WTC11 (cell line): Measurements from ENCODE around the gene GSTO2. TPM values are rescaled to one million over a fixed set of nuclear protein-coding genes. Genes with fewer than 3 reads are reported as not detected.

Experiments used
- ATAC-seq: fragments of 200-7000 bp; cut with Tn5 transposase; 2 replicates; pipeline ENCODE4 v1.10.0; 2021; ENCODE audit warnings: mild to moderate bottlenecking, moderate library complexity
- CTCF ChIA-PET: fragments of 300-600 bp; sonication (Branson Sonifier 250); formaldehyde crosslinking; loops from one replicate; lab custom pipeline; 2021; ENCODE audit warnings: antibody characterized with exemption; lab: Charles Lee
- POLR2A ChIA-PET: fragments of 350-600 bp; sonication (Branson Sonifier 250); formaldehyde crosslinking; loops from one replicate; lab custom pipeline; 2021; ENCODE audit warnings: antibody characterized with exemption; lab: Charles Lee
- DNase-seq: peaks from one replicate; pipeline ENCODE4 v3.0.0; 2021; ENCODE audit warnings: low spot score
- H3K27ac Mint-ChIP-seq: 2 replicates; pipeline ENCODE4 v1.8.0; 2021; ENCODE audit warnings: mixed read lengths
- H3K27me3 Mint-ChIP-seq: 2 replicates; pipeline ENCODE4 v1.8.0; 2021; ENCODE audit warnings: low read depth, mild to moderate bottlenecking, moderate library complexity, mixed read lengths
- H3K36me3 Mint-ChIP-seq: 2 replicates; pipeline ENCODE4 v1.8.0; 2021; ENCODE audit warnings: mixed read lengths
- H3K4me1 Mint-ChIP-seq: 2 replicates; pipeline ENCODE4 v1.8.0; 2022; ENCODE audit warnings: mixed read lengths
- H3K4me3 Mint-ChIP-seq: 2 replicates; pipeline ENCODE4 v1.8.0; 2021; ENCODE audit warnings: mild to moderate bottlenecking, moderate library complexity, mixed read lengths
- H3K9me3 Mint-ChIP-seq: 2 replicates; pipeline ENCODE4 v1.8.0; 2021; ENCODE audit warnings: mixed read lengths
- FOXK1 ChIP-seq: sonication (generic); formaldehyde crosslinking; IDR thresholded peaks from 2 replicates; pipeline ENCODE4 v1.8.0; 2022; ENCODE audit warnings: mild to moderate bottlenecking, moderate library complexity, missing genetic modification reagents
- MXD4 ChIP-seq: fragments of 250-450 bp; sonication (Bioruptor Pico); IDR thresholded peaks from 2 replicates; pipeline ENCODE4 v1.8.0; 2021; ENCODE audit warnings: mild to moderate bottlenecking, moderate library complexity, borderline replicate concordance
- NR2C2 ChIP-seq: sonication (generic); formaldehyde crosslinking; IDR thresholded peaks from 2 replicates; pipeline ENCODE4 v1.8.0; 2022; ENCODE audit warnings: mild to moderate bottlenecking, missing genetic modification reagents
- OVOL2 ChIP-seq: fragments of 250-450 bp; sonication (Bioruptor Pico); IDR thresholded peaks from 2 replicates; pipeline ENCODE4 v1.9.0; 2021; ENCODE audit warnings: mild to moderate bottlenecking, borderline replicate concordance
- SMAD3 ChIP-seq: sonication (generic); formaldehyde crosslinking; IDR thresholded peaks from 2 replicates; pipeline ENCODE4 v1.8.0; 2022; ENCODE audit warnings: missing genetic modification reagents, mild to moderate bottlenecking, borderline replicate concordance
- SOX15 ChIP-seq: fragments of 250-450 bp; sonication (Bioruptor Pico); IDR thresholded peaks from 2 replicates; pipeline ENCODE4 v1.9.0; 2021; ENCODE audit warnings: mild to moderate bottlenecking
- SP1 ChIP-seq: sonication (generic); formaldehyde crosslinking; conservative IDR thresholded peaks from 2 replicates; pipeline ENCODE4 v1.8.1; 2022; ENCODE audit warnings: missing genetic modification reagents
- TEAD4 ChIP-seq: sonication (generic); formaldehyde crosslinking; IDR thresholded peaks from 2 replicates; pipeline ENCODE4 v1.8.0; 2022; ENCODE audit warnings: mild to moderate bottlenecking, missing genetic modification reagents
- ZBTB21 ChIP-seq: sonication (generic); formaldehyde crosslinking; IDR thresholded peaks from 2 replicates; pipeline ENCODE4 v1.8.1; 2023; ENCODE audit warnings: mild to moderate bottlenecking, missing genetic modification reagents, borderline replicate concordance
- ZNF232 ChIP-seq: sonication (generic); formaldehyde crosslinking; IDR thresholded peaks from 2 replicates; pipeline ENCODE4 v1.8.0; 2022; ENCODE audit warnings: mild to moderate bottlenecking, missing genetic modification reagents
- ZNF396 ChIP-seq: fragments of 250-450 bp; sonication (Bioruptor Pico); IDR thresholded peaks from 2 replicates; pipeline ENCODE4 v1.8.0; 2021; ENCODE audit warnings: mild to moderate bottlenecking, moderate library complexity, borderline replicate concordance
- total RNA-seq: library from RNA; stranded (reverse); gene quantifications from 3 replicates; pipeline ENCODE4 v1.2.3, GENCODE V29; 2021
- TF ChIP-seq, protein P1 (sequence below): fragments of 250-450 bp; sonication (Bioruptor Pico); IDR thresholded peaks from 2 replicates; pipeline ENCODE4 v2.1.2; 2022; ENCODE audit warnings: mild to moderate bottlenecking, moderate library complexity
- TF ChIP-seq, protein P2 (sequence below): sonication (generic); formaldehyde crosslinking; IDR thresholded peaks from 2 replicates; pipeline ENCODE4 v1.8.1; 2023; ENCODE audit warnings: mild to moderate bottlenecking, missing genetic modification reagents, moderate library complexity
- TF ChIP-seq, protein P3 (sequence below): sonication (generic); formaldehyde crosslinking; IDR thresholded peaks from 2 replicates; pipeline ENCODE4 v1.8.0; 2022; ENCODE audit warnings: mild to moderate bottlenecking, missing genetic modification reagents
- TF ChIP-seq, protein P4 (sequence below): sonication (generic); formaldehyde crosslinking; IDR thresholded peaks from 2 replicates; pipeline ENCODE4 v1.8.0; 2022; ENCODE audit warnings: mild to moderate bottlenecking, missing genetic modification reagents
- TF ChIP-seq, protein P5 (sequence below): sonication (generic); formaldehyde crosslinking; conservative IDR thresholded peaks from 2 replicates; pipeline ENCODE4 v1.8.1; 2023; ENCODE audit warnings: mild to moderate bottlenecking, low read depth, missing genetic modification reagents, moderate library complexity
- TF ChIP-seq, protein P6 (sequence below): sonication (generic); formaldehyde crosslinking; IDR thresholded peaks from 2 replicates; pipeline ENCODE4 v1.8.0; 2023; ENCODE audit warnings: missing genetic modification reagents, mild to moderate bottlenecking, borderline replicate concordance
- TF ChIP-seq, protein P7 (sequence below): sonication (generic); formaldehyde crosslinking; IDR thresholded peaks from 2 replicates; pipeline ENCODE4 v1.8.1; 2023; ENCODE audit warnings: mild to moderate bottlenecking, moderate library complexity, missing genetic modification reagents

The GSTO2 gene
- total RNA-seq, 1 experiment from 2014 or later: 10.7 TPM

DNA sequence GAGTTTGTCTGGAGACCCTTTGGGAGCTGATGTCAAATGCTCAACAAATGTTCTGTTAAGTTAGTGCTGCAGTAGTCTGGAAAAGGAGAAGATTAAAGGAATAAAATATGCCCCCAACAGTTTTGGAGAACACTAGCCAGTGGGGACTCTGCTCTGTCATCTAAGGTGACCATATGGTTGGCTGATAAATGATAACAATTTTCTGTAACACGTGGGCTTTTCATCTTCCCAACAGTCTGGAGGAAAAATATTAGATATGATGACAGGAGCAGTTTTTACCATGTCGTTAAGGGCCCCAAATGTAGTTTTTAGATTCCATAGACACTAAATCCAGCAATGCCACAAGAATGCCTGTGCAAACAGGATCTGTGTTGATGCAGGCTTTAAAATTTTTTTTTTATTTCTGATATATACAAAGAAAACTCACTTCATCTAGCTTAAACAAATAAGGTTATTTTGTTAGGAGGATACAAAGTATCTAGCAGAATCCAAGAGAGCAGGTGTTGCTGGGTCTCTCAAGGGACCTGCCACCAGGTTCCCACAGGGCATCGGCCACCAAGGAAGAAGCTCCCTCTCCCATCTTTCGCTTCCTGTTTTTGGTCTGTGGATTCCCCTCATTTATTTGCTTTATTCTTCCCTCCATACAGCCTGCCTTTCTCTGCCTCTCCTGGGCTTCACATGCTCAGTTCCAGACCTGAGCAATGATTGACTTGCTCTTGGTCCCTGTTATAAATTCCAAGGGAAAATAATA lies 78.5 kb downstream of the GSTO2 start:
- Mint-ChIP-seq H3K9me3 (no peaks in the 10 kb centered on the region), H3K27ac (no peak overlapping the region), H3K36me3 (no peaks in the 10 kb centered on the region), H3K27me3 (peaks cover 4% of the 10 kb centered on the region), H3K4me3 (no peak overlapping the region), H3K4me1 (peaks cover 11% of the 10 kb centered on the region)
- ATAC-seq (no peak), DNase-seq (no peak)
- ChIA-PET CTCF (interaction anchor here (1.9 to 2.1 kb wide), 2 partner anchors 41 to 73 kb away, joined by 7 to 10 read pairs; no protein-coding TSS in a partner anchor), POLR2A (no interaction called here)
- TF ChIP-seq ZBTB21 (CRISPR knock-in tag): no peak
- TF ChIP-seq, protein P1, sequence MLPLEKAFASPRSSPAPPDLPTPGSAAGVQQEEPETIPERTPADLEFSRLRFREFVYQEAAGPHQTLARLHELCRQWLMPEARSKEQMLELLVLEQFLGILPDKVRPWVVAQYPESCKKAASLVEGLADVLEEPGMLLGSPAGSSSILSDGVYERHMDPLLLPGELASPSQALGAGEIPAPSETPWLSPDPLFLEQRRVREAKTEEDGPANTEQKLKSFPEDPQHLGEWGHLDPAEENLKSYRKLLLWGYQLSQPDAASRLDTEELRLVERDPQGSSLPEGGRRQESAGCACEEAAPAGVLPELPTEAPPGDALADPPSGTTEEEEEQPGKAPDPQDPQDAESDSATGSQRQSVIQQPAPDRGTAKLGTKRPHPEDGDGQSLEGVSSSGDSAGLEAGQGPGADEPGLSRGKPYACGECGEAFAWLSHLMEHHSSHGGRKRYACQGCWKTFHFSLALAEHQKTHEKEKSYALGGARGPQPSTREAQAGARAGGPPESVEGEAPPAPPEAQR (CRISPR knock-in tag): no peak
- no peak for TF ChIP-seq ZNF396 (CRISPR knock-in tag)
- TF ChIP-seq, protein P2, sequence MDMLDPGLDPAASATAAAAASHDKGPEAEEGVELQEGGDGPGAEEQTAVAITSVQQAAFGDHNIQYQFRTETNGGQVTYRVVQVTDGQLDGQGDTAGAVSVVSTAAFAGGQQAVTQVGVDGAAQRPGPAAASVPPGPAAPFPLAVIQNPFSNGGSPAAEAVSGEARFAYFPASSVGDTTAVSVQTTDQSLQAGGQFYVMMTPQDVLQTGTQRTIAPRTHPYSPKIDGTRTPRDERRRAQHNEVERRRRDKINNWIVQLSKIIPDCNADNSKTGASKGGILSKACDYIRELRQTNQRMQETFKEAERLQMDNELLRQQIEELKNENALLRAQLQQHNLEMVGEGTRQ (CRISPR knock-in tag): no peak
- no peak for TF ChIP-seq SP1 (CRISPR knock-in tag)
- TF ChIP-seq ZNF232 (CRISPR knock-in tag): no peak
- TF ChIP-seq, protein P3, sequence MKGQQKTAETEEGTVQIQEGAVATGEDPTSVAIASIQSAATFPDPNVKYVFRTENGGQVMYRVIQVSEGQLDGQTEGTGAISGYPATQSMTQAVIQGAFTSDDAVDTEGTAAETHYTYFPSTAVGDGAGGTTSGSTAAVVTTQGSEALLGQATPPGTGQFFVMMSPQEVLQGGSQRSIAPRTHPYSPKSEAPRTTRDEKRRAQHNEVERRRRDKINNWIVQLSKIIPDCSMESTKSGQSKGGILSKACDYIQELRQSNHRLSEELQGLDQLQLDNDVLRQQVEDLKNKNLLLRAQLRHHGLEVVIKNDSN (CRISPR knock-in tag): no peak
- TF ChIP-seq, protein P4, sequence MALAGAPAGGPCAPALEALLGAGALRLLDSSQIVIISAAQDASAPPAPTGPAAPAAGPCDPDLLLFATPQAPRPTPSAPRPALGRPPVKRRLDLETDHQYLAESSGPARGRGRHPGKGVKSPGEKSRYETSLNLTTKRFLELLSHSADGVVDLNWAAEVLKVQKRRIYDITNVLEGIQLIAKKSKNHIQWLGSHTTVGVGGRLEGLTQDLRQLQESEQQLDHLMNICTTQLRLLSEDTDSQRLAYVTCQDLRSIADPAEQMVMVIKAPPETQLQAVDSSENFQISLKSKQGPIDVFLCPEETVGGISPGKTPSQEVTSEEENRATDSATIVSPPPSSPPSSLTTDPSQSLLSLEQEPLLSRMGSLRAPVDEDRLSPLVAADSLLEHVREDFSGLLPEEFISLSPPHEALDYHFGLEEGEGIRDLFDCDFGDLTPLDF (CRISPR knock-in tag): no peak
- TF ChIP-seq, protein P5, sequence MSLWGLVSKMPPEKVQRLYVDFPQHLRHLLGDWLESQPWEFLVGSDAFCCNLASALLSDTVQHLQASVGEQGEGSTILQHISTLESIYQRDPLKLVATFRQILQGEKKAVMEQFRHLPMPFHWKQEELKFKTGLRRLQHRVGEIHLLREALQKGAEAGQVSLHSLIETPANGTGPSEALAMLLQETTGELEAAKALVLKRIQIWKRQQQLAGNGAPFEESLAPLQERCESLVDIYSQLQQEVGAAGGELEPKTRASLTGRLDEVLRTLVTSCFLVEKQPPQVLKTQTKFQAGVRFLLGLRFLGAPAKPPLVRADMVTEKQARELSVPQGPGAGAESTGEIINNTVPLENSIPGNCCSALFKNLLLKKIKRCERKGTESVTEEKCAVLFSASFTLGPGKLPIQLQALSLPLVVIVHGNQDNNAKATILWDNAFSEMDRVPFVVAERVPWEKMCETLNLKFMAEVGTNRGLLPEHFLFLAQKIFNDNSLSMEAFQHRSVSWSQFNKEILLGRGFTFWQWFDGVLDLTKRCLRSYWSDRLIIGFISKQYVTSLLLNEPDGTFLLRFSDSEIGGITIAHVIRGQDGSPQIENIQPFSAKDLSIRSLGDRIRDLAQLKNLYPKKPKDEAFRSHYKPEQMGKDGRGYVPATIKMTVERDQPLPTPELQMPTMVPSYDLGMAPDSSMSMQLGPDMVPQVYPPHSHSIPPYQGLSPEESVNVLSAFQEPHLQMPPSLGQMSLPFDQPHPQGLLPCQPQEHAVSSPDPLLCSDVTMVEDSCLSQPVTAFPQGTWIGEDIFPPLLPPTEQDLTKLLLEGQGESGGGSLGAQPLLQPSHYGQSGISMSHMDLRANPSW (CRISPR knock-in tag): no peak
- TF ChIP-seq, protein P6, sequence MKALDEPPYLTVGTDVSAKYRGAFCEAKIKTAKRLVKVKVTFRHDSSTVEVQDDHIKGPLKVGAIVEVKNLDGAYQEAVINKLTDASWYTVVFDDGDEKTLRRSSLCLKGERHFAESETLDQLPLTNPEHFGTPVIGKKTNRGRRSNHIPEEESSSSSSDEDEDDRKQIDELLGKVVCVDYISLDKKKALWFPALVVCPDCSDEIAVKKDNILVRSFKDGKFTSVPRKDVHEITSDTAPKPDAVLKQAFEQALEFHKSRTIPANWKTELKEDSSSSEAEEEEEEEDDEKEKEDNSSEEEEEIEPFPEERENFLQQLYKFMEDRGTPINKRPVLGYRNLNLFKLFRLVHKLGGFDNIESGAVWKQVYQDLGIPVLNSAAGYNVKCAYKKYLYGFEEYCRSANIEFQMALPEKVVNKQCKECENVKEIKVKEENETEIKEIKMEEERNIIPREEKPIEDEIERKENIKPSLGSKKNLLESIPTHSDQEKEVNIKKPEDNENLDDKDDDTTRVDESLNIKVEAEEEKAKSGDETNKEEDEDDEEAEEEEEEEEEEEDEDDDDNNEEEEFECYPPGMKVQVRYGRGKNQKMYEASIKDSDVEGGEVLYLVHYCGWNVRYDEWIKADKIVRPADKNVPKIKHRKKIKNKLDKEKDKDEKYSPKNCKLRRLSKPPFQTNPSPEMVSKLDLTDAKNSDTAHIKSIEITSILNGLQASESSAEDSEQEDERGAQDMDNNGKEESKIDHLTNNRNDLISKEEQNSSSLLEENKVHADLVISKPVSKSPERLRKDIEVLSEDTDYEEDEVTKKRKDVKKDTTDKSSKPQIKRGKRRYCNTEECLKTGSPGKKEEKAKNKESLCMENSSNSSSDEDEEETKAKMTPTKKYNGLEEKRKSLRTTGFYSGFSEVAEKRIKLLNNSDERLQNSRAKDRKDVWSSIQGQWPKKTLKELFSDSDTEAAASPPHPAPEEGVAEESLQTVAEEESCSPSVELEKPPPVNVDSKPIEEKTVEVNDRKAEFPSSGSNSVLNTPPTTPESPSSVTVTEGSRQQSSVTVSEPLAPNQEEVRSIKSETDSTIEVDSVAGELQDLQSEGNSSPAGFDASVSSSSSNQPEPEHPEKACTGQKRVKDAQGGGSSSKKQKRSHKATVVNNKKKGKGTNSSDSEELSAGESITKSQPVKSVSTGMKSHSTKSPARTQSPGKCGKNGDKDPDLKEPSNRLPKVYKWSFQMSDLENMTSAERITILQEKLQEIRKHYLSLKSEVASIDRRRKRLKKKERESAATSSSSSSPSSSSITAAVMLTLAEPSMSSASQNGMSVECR (CRISPR knock-in tag): no peak
- TF ChIP-seq SMAD3 (CRISPR knock-in tag): no peak

DNA sequence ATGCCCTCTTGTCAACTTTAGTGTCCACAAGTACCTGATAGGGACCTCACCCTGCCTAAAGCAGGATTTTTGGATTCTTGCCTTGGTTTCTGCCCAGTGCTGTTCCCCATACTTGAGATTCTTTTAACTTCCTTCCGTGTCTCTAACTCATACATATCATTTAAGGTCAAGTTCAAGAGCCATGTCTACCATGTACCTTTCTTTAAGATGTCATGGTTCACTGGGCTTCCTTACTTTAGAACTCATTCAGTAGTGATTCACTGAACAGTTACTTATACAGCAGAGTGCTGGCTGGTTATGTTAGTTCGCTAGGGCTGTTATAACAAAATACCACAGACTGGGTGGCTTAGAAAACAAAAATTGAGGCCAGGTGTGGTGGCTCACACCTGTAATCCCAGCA lies 79.6 kb downstream of the GSTO2 start:
- ATAC-seq: no peak
- H3K9me3 Mint-ChIP-seq: no peaks in the 10 kb centered on the region
- POLR2A ChIA-PET: no interaction called here
- TF ChIP-seq MXD4 (CRISPR knock-in tag) (no peak), NR2C2 (CRISPR knock-in tag) (no peak), SOX15 (CRISPR knock-in tag) (no peak), FOXK1 (CRISPR knock-in tag) (no peak), TEAD4 (CRISPR knock-in tag) (no peak), OVOL2 (CRISPR knock-in tag) (no peak)
- TF ChIP-seq, protein P7, sequence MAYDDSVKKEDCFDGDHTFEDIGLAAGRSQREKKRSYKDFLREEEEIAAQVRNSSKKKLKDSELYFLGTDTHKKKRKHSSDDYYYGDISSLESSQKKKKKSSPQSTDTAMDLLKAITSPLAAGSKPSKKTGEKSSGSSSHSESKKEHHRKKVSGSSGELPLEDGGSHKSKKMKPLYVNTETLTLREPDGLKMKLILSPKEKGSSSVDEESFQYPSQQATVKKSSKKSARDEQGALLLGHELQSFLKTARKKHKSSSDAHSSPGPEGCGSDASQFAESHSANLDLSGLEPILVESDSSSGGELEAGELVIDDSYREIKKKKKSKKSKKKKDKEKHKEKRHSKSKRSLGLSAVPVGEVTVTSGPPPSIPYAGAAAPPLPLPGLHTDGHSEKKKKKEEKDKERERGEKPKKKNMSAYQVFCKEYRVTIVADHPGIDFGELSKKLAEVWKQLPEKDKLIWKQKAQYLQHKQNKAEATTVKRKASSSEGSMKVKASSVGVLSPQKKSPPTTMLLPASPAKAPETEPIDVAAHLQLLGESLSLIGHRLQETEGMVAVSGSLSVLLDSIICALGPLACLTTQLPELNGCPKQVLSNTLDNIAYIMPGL (CRISPR knock-in tag): no peak
- TF ChIP-seq, all 79 proteins: peak for 0
- no peak for DNase-seq
- Mint-ChIP-seq H3K4me1 (peaks cover 9% of the 10 kb centered on the region), H3K4me3 (no peak overlapping the region), H3K27me3 (peaks cover 10% of the 10 kb centered on the region), H3K27ac (no peak overlapping the region), H3K36me3 (no peaks in the 10 kb centered on the region)
- CTCF ChIA-PET: interaction anchor here (1.3 to 3.0 kb wide), 2 partner anchors 10 to 56 kb away, joined by 15 to 16 read pairs; partner anchors contain the start of gene ITPRIP
